Measurements from ENCODE around the gene PRR14L. TPM values are rescaled to one million over a fixed set of nuclear protein-coding genes. Genes with fewer than 3 reads are reported as not detected.

Gene PRR14L
- polyA plus RNA-seq, 3 donors: 13.2 to 41.4 (median 14.6) TPM

DNA sequence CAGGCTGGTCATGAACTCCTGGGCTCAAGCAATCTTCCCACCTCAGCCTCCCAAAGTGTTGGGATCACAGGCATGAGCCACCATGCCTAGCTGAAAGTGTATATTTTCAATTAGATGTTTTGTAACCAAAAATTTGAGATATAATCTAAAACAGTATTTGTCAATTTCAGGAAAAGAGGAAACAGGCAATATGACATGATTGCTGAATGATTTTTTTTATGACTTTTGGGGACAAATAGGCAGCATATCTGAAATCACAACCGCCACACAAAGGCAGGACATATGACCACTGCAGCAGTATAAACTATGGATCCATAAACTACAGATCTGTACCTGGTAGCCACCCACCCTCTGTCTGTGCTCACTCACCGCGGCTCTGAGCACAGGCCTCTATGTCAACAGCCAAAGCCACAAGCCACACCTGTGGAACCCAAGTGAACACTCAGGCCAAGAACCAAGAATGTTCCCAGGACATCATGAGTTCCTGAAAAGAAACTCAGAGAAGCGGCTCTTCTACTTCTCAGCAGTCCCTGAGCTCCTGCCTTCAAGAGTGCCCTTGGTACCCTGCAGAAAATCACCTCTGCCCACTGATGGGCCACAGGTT, 110.4 kb downstream of the PRR14L start:
- peak overlapping the region; percentile 92 to 98 for H3K4me3 Mint-ChIP-seq
- H2AFZ ChIP-seq (ENCODE audit: insufficient read depth, low read depth, low read length, poor library complexity, severe bottlenecking): peak overlapping the region; percentile 61
- no peaks in the 10 kb centered on the region for H3K9me3 ChIP-seq (replicated peaks in 1 of 2; ENCODE audit: control insufficient read depth in 1 of 2, insufficient read depth in 1 of 2, low read length in 2 of 2)
- DNase-seq: peak in 1 of 3 donors; percentile 21
- WGBS (ENCODE audit: insufficient coverage): 3% methylated on average over 4 of the region's 4 CpGs
- peaks cover 0 to 2% (median 0%) of the 10 kb centered on the region in 7 donors for H3K9me3 Mint-ChIP-seq
- peaks cover 78% of the 10 kb centered on the region for H3K79me2 ChIP-seq (ENCODE audit: insufficient read depth, low read length)
- peak overlapping the region in 1 of 3 experiments; percentile 96 for H3K4me3 ChIP-seq (replicated peaks in 1 of 3; ENCODE audit: low read depth in 2 of 3, low read length in 3 of 3)
- peaks cover 19% of the 10 kb centered on the region for H4K20me1 ChIP-seq (ENCODE audit: insufficient read depth, low read length)
- TF ChIP-seq, protein P1, sequence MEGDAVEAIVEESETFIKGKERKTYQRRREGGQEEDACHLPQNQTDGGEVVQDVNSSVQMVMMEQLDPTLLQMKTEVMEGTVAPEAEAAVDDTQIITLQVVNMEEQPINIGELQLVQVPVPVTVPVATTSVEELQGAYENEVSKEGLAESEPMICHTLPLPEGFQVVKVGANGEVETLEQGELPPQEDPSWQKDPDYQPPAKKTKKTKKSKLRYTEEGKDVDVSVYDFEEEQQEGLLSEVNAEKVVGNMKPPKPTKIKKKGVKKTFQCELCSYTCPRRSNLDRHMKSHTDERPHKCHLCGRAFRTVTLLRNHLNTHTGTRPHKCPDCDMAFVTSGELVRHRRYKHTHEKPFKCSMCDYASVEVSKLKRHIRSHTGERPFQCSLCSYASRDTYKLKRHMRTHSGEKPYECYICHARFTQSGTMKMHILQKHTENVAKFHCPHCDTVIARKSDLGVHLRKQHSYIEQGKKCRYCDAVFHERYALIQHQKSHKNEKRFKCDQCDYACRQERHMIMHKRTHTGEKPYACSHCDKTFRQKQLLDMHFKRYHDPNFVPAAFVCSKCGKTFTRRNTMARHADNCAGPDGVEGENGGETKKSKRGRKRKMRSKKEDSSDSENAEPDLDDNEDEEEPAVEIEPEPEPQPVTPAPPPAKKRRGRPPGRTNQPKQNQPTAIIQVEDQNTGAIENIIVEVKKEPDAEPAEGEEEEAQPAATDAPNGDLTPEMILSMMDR (IDR thresholded peaks at IDR 0.05): no peak
- H3K27me3 Mint-ChIP-seq (ENCODE audit: low read depth in 3 of 3): no peaks in the 10 kb centered on the region
- H3K27ac Mint-ChIP-seq: peak overlapping the region; percentile 95 to 98 (median 97)
- H3K4me1 Mint-ChIP-seq: peaks cover 79% of the 10 kb centered on the region
- no peaks in the 10 kb centered on the region for H3K36me3 ChIP-seq (replicated peaks in 1 of 2; ENCODE audit: control insufficient read depth in 1 of 2, insufficient read depth in 2 of 2, low read length in 2 of 2)
- peak overlapping the region; percentile 97 to 98 for H3K27ac ChIP-seq (ENCODE audit: low read depth in 1 of 2, low read length in 2 of 2)
- no peaks in the 10 kb centered on the region for H3K27me3 ChIP-seq (ENCODE audit: control insufficient read depth in 2 of 2, insufficient read depth in 2 of 2, low read length in 2 of 2)
- H3K9ac ChIP-seq (ENCODE audit: insufficient read depth, low read length, poor library complexity, severe bottlenecking): peak overlapping the region; percentile 88
- H3K4me2 ChIP-seq (replicated peaks; ENCODE audit: extremely low read depth, low read length, poor library complexity, severe bottlenecking): peak overlapping the region; percentile 94
- intact Hi-C loops (cut with micrococcal nuclease): loop anchor here (2.0 to 10.0 kb wide), 5 partner anchors 21 to 477 kb away; partner anchors contain the start of genes PATZ1 (in 1 of the 2), RNF185 (in 1 of the 2), SFI1 (in 1 of the 2) and YWHAH (in 1 of the 2)
- peaks cover 9% of the 10 kb centered on the region in 2 donors for H3K36me3 Mint-ChIP-seq
- peaks cover 75 to 87% of the 10 kb centered on the region in 2 donors for H3K4me1 ChIP-seq (ENCODE audit: control insufficient read depth in 1 of 2, insufficient read depth in 2 of 2, low read length in 2 of 2)

DNA sequence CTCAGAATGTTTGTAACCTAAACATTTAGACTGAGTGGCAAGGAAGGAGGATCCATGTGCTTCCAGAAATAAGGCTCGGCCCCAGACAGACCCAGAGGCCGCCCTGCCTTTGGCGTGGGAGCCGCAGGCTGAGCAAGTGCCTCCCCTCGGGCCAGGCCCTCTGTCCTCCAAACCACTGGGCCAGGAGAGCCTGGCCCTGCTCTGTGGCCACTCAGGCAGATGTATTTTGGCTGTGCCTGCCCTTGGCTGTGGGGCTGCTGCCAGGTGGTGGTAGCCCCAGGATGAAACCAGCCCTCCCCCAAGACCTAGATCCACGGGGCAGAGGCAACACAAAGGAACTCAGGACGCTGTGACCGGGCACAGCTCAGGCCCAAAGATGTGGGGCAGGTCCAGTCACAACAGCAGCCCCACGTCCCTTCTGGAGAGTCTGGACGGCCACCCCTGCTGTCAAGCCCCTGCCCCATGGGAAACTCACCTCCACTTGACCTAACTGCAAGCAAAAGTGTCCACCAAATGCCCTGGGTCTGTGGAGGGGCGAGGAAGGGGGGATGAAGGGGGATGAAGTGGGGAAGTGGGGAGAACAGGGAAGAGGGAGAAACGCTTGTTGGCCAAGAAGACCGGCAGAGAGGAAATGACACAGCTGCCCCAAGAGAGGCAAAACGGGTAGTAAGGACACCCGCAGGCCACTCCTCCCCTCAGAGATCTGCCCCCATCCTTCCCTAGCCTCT, 111.9 kb downstream of the PRR14L start:
- peaks cover 34% of the 10 kb centered on the region for H4K20me1 ChIP-seq (ENCODE audit: insufficient read depth, low read length)
- Mint-ChIP-seq H3K4me3 (peak overlapping the region; percentile 92 to 98), H3K9me3 (peaks cover 0 to 2% (median 0%) of the 10 kb centered on the region in 7 donors), H3K27me3 (ENCODE audit: low read depth in 3 of 3) (peaks cover 0 to 3% (median 0%) of the 10 kb centered on the region in 3 donors), H3K4me1 (peaks cover 80% of the 10 kb centered on the region), H3K36me3 (peaks cover 10 to 13% of the 10 kb centered on the region in 2 donors), H3K27ac (peak overlapping the region; percentile 95 to 98 (median 97))
- H3K27ac ChIP-seq (ENCODE audit: low read depth in 1 of 2, low read length in 2 of 2): peak overlapping the region; percentile 97 to 98
- DNase-seq: peak; percentile 84 to 89 (median 89)
- H3K4me1 ChIP-seq (ENCODE audit: control insufficient read depth in 1 of 2, insufficient read depth in 2 of 2, low read length in 2 of 2): peaks cover 76 to 92% of the 10 kb centered on the region in 2 donors
- H3K4me2 ChIP-seq (replicated peaks; ENCODE audit: extremely low read depth, low read length, poor library complexity, severe bottlenecking): peak overlapping the region; percentile 94
- H3K4me3 ChIP-seq (replicated peaks in 1 of 3; ENCODE audit: low read depth in 2 of 3, low read length in 3 of 3): peak overlapping the region; percentile 60 to 96 (median 74)
- TF ChIP-seq, protein P1 (IDR thresholded peaks at IDR 0.05): no peak
- H2AFZ ChIP-seq (ENCODE audit: insufficient read depth, low read depth, low read length, poor library complexity, severe bottlenecking): peak overlapping the region; percentile 64
- H3K79me2 ChIP-seq (ENCODE audit: insufficient read depth, low read length): peaks cover 86% of the 10 kb centered on the region
- H3K9ac ChIP-seq (ENCODE audit: insufficient read depth, low read length, poor library complexity, severe bottlenecking): peak overlapping the region; percentile 88
- intact Hi-C loops (cut with micrococcal nuclease): loop anchor here (2.0 to 10.0 kb wide), 5 partner anchors 23 to 476 kb away; partner anchors contain the start of genes PATZ1 (in 1 of the 2), RNF185 (in 1 of the 2), SFI1 (in 1 of the 2) and YWHAH (in 1 of the 2)
- WGBS (ENCODE audit: insufficient coverage): 3% methylated on average over 9 of the region's 15 CpGs
- H3K27me3 ChIP-seq (ENCODE audit: control insufficient read depth in 2 of 2, insufficient read depth in 2 of 2, low read length in 2 of 2): no peaks in the 10 kb centered on the region
- H3K36me3 ChIP-seq (replicated peaks in 1 of 2; ENCODE audit: control insufficient read depth in 1 of 2, insufficient read depth in 2 of 2, low read length in 2 of 2): peaks cover under 1 to 4% of the 10 kb centered on the region in 2 donors
- H3K9me3 ChIP-seq (replicated peaks in 1 of 2; ENCODE audit: control insufficient read depth in 1 of 2, insufficient read depth in 1 of 2, low read length in 2 of 2): no peaks in the 10 kb centered on the region

Data from CD14-positive monocyte (primary cell).